ENCODE measurements around the gene TERC.

The TERC gene

GRCh38 chr3:169764882-169765612 lies at the start of gene TERC:
Gene TERC (minus strand): TSS chr3:169765060.
- peak; percentile 94 for DNase-seq

- DNase-seq, result peak; percentile 85
Observed at GRCh38 chr3:169813757-169814517, 49.1 kb upstream of the TERC start.

- no peak for DNase-seq
Observed at GRCh38 chr3:169813278-169813677, 48.4 kb upstream of the TERC start.

- DNase-seq, result peak; percentile 76
Observed at GRCh38 chr3:169812332-169813235, 47.7 kb upstream of the TERC start, which contains the start of the genes LRRC34 and LRRIQ4. Gene LRRC34 (minus strand): TSS chr3:169812904. CDS start chr3:169812548, 356 bp downstream. Gene LRRIQ4 (plus strand): TSS chr3:169812870. CDS start chr3:169821922, 9,052 bp downstream.

- peak; percentile 2 for DNase-seq
Observed at GRCh38 chr3:169811631-169812331, 46.9 kb upstream of the TERC start.

- DNase-seq, result no peak
Observed at GRCh38 chr3:169809230-169809795, 44.5 kb upstream of the TERC start.

- no peak for DNase-seq
Observed at GRCh38 chr3:169804681-169805080, 39.8 kb upstream of the TERC start.

GRCh38 chr3:169792359-169792758 lies 27.5 kb upstream of the TERC start:
- DNase-seq, result no peak

GRCh38 chr3:169790687-169791429 lies 26.0 kb upstream of the TERC start:
- no peak for DNase-seq

GRCh38 chr3:169790219-169790618 lies 25.4 kb upstream of the TERC start:
- DNase-seq, result no peak

- DNase-seq, result no peak
Observed at GRCh38 chr3:169787791-169788190, 22.9 kb upstream of the TERC start.

GRCh38 chr3:169787120-169787519 lies 22.3 kb upstream of the TERC start:
- no peak for DNase-seq

- DNase-seq, result no peak
Observed at GRCh38 chr3:169781209-169781855, 16.5 kb upstream of the TERC start.

GRCh38 chr3:169780742-169781141 lies 15.9 kb upstream of the TERC start:
- no peak for DNase-seq

GRCh38 chr3:169777822-169778221 lies 13.0 kb upstream of the TERC start:
- DNase-seq, result no peak

GRCh38 chr3:169774186-169774585 lies 9.3 kb upstream of the TERC start:
- no peak for DNase-seq

GRCh38 chr3:169772897-169773816 lies 8.3 kb upstream of the TERC start, which contains the start of gene MYNN:
Gene MYNN (plus strand): TSS chr3:169773396. CDS start chr3:169774296, 900 bp downstream.
- peak; percentile 91 for DNase-seq

GRCh38 chr3:169772305-169772896 lies 7.5 kb upstream of the TERC start:
- no peak for DNase-seq
